Activated B cell treated with CpG ODN at 0.5 μM for 24 hours (primary cell): ENCODE data around the gene KRTAP10-8. TPM values are rescaled to one million over a fixed set of nuclear protein-coding genes. Genes with fewer than 3 reads are reported as not detected.

Experiments
- ATAC-seq: fragments of 200-7000 bp; cut with Tn5 transposase; one replicate; pipeline ENCODE4 v1.10.0; 2021; ENCODE audit warnings: low read depth, mild to moderate bottlenecking, moderate library complexity
- CTCF ChIA-PET: fragments of 350-600 bp; sonication (Branson Sonifier 250); formaldehyde crosslinking; loops from one replicate; lab custom pipeline; 2021; ENCODE audit warnings: antibody characterized with exemption; lab: Charles Lee
- POLR2A ChIA-PET: fragments of 350-600 bp; sonication (Branson Sonifier 250); formaldehyde crosslinking; loops from one replicate; lab custom pipeline; 2021; ENCODE audit warnings: antibody characterized with exemption; lab: Charles Lee
- DNase-seq: peaks from one replicate; pipeline ENCODE4 v3.0.0; 2022
- H3K27ac Mint-ChIP-seq: one replicate; pipeline ENCODE4 v1.8.0; 2020; ENCODE audit warnings: mixed read lengths
- H3K27me3 Mint-ChIP-seq: one replicate; pipeline ENCODE4 v1.8.0; 2021; ENCODE audit warnings: mixed read lengths
- H3K36me3 Mint-ChIP-seq: one replicate; pipeline ENCODE4 v1.8.0; 2021; ENCODE audit warnings: low read depth, mixed read lengths
- H3K4me1 Mint-ChIP-seq: one replicate; pipeline ENCODE4 v1.8.0; 2021; ENCODE audit warnings: mixed read lengths
- H3K4me3 Mint-ChIP-seq: one replicate; pipeline ENCODE4 v1.8.0; 2020; ENCODE audit warnings: mild to moderate bottlenecking, mixed read lengths
- H3K9me3 Mint-ChIP-seq: one replicate; pipeline ENCODE4 v1.8.0; 2020; ENCODE audit warnings: mixed read lengths
- intact Hi-C: fragments of 100-400 bp; cut with micrococcal nuclease; formaldehyde crosslinking; loops from one replicate; pipeline ENCODE4 v1.15.1; 2024
- total RNA-seq: library from RNA; stranded (reverse); gene quantifications from 2 replicates; pipeline ENCODE4 v1.2.3, GENCODE V29; 2022
- TF ChIP-seq, protein P1 (sequence below): fragments of 200-600 bp; IDR thresholded peaks from one replicate; pipeline ENCODE4 v1.8.0; 2022; ENCODE audit warnings: antibody characterized with exemption, mild to moderate bottlenecking

KRTAP10-8 gene
- total RNA-seq, 1 donor from 2014 or later: not detected

- ATAC-seq: no peak
- H3K4me1 Mint-ChIP-seq: peaks cover 12% of the 10 kb centered on the region
- H3K27ac Mint-ChIP-seq: no peak overlapping the region
- ChIA-PET POLR2A (no interaction called here), CTCF (no interaction called here)
- H3K4me3 Mint-ChIP-seq: no peak overlapping the region
- DNase-seq: no peak
- peaks cover 7% of the 10 kb centered on the region for H3K27me3 Mint-ChIP-seq
- TF ChIP-seq, protein P1, sequence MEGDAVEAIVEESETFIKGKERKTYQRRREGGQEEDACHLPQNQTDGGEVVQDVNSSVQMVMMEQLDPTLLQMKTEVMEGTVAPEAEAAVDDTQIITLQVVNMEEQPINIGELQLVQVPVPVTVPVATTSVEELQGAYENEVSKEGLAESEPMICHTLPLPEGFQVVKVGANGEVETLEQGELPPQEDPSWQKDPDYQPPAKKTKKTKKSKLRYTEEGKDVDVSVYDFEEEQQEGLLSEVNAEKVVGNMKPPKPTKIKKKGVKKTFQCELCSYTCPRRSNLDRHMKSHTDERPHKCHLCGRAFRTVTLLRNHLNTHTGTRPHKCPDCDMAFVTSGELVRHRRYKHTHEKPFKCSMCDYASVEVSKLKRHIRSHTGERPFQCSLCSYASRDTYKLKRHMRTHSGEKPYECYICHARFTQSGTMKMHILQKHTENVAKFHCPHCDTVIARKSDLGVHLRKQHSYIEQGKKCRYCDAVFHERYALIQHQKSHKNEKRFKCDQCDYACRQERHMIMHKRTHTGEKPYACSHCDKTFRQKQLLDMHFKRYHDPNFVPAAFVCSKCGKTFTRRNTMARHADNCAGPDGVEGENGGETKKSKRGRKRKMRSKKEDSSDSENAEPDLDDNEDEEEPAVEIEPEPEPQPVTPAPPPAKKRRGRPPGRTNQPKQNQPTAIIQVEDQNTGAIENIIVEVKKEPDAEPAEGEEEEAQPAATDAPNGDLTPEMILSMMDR: no peak
- peaks cover 17% of the 10 kb centered on the region for H3K9me3 Mint-ChIP-seq
- intact Hi-C loops: no loop called here
- no peaks in the 10 kb centered on the region for H3K36me3 Mint-ChIP-seq
These were observed 2.3 kb downstream of the KRTAP10-8 start for GRCh38 chr21:44614161-44614631.

DNA sequence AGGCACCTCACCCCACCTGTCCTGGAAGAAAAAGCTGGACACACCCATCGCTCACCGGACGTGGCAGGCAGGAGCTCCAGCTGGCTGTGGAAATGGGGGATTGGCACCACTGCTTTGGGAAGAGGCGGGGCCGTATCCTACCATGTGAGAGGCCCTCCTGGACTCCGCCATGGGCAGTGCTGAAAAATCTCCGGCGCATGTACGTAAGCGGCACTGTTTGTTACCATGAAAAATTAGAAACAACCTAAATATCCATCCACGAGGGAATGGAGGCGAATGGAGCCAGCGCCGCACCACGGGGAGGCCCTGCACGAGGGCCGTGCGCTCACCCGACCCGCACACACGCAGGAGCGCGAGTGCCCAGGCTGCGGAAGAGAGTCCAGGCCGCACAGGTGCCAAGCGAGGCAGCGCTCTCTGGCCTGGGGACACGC lies 3.1 kb downstream of the KRTAP10-8 start:
- ATAC-seq (no peak), DNase-seq (no peak)
- H3K9me3 Mint-ChIP-seq: peaks cover 17% of the 10 kb centered on the region
- H3K27me3 Mint-ChIP-seq: peaks cover 7% of the 10 kb centered on the region
- ChIA-PET POLR2A (no interaction called here), CTCF (no interaction called here)
- H3K4me1 Mint-ChIP-seq: peaks cover 15% of the 10 kb centered on the region
- H3K36me3 Mint-ChIP-seq: peaks cover 4% of the 10 kb centered on the region
- H3K4me3 Mint-ChIP-seq: no peak overlapping the region
- no peak overlapping the region for H3K27ac Mint-ChIP-seq
- intact Hi-C loops: no loop called here
- TF ChIP-seq, protein P1: no peak

DNA sequence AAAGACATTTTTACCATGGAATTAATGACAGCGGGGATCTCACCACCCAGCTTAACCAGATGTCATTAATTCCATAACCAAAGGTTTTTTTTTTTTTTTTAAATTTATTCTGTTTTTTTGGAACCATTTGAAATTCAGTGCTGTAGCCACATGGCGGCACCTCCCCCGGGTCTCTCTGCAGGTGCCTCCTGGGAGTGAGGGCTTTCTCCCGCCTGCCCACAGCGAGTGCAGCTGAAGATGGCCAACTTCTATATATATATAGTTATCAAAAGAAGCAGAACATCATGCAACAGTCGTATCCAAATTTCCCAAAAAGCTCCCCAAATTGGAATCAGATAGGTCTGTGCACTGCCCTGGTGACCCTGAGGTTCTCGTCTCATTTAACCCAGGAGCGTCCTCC lies 3.6 kb downstream of the KRTAP10-8 start:
- intact Hi-C loops: no loop called here
- ChIA-PET CTCF (no interaction called here), POLR2A (no interaction called here)
- peaks cover 6% of the 10 kb centered on the region for H3K36me3 Mint-ChIP-seq
- peaks cover 7% of the 10 kb centered on the region for H3K27me3 Mint-ChIP-seq
- peaks cover 19% of the 10 kb centered on the region for H3K9me3 Mint-ChIP-seq
- no peak overlapping the region for H3K27ac Mint-ChIP-seq
- no peak overlapping the region for H3K4me3 Mint-ChIP-seq
- peaks cover 15% of the 10 kb centered on the region for H3K4me1 Mint-ChIP-seq
- DNase-seq (no peak), ATAC-seq (no peak)
- TF ChIP-seq, protein P1: no peak

DNA sequence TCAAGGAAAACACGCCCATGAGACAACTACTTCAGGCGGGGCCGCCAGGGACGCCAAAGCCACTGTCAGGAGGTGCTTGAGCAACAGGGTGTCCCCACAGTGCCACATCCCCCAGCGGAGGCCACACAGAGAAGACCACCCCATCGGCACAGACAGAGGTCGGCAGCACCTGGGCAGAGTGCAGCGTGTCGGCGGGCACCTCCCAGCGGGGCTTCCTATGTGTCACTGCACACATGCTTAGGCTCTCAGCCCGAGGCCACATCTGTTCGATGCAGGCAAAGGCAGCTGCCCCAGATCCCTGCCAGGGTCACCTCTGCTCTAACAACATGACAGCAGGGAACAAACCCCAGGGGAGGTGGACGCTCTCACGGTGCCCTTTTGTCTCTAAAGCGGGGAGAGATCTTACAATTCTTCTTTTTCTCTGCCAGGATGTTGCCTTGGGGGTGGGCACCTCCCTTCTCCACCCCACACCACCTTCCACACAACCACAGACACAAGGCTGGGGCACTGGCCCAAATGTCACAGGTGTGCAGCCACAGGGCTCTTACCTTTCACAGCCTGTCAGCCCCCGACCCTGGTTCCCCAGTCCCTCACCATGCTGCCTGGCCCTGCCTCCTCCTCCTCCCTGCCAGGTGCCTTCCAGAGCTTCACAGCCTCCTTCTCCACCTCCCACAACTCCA lies 4.2 kb downstream of the KRTAP10-8 start:
- intact Hi-C loops: no loop called here
- DNase-seq: no peak
- TF ChIP-seq, protein P1: no peak
- Mint-ChIP-seq H3K4me3 (no peak overlapping the region), H3K27ac (no peak overlapping the region), H3K27me3 (peaks cover 7% of the 10 kb centered on the region), H3K36me3 (peaks cover 6% of the 10 kb centered on the region), H3K9me3 (peaks cover 20% of the 10 kb centered on the region), H3K4me1 (peaks cover 15% of the 10 kb centered on the region)
- no peak for ATAC-seq
- CTCF ChIA-PET: no interaction called here
- POLR2A ChIA-PET: no interaction called here

DNA sequence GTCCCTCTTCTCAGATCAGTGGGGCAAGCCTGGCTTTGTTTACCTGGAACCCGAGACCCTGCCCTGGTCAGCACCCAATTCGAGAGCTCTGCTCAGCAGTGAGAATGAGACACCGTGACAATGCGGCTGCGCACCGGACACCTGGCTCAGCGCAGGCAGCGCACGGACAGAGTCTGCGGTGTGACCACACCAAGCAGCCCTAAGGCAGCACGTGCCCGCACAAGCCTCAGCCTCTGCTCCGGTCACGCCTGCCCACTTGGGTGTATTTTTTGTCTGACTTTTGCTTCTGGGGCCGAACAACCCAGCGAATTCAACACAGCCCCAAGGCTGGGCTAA lies 4.7 kb downstream of the KRTAP10-8 start:
- ChIA-PET CTCF (no interaction called here), POLR2A (no interaction called here)
- Mint-ChIP-seq H3K27ac (no peak overlapping the region), H3K4me1 (peaks cover 15% of the 10 kb centered on the region), H3K4me3 (no peak overlapping the region), H3K27me3 (peaks cover 7% of the 10 kb centered on the region), H3K36me3 (peaks cover 6% of the 10 kb centered on the region), H3K9me3 (peaks cover 15% of the 10 kb centered on the region)
- DNase-seq (no peak), ATAC-seq (no peak)
- TF ChIP-seq, protein P1: no peak
- intact Hi-C loops: no loop called here
